ENCODE data around the gene BIRC7. TPM values are rescaled to one million over a fixed set of nuclear protein-coding genes. Genes with fewer than 3 reads are reported as not detected.

Gene BIRC7
- total RNA-seq, 1 donor from 2014 or later, result 6.9 TPM

DNA sequence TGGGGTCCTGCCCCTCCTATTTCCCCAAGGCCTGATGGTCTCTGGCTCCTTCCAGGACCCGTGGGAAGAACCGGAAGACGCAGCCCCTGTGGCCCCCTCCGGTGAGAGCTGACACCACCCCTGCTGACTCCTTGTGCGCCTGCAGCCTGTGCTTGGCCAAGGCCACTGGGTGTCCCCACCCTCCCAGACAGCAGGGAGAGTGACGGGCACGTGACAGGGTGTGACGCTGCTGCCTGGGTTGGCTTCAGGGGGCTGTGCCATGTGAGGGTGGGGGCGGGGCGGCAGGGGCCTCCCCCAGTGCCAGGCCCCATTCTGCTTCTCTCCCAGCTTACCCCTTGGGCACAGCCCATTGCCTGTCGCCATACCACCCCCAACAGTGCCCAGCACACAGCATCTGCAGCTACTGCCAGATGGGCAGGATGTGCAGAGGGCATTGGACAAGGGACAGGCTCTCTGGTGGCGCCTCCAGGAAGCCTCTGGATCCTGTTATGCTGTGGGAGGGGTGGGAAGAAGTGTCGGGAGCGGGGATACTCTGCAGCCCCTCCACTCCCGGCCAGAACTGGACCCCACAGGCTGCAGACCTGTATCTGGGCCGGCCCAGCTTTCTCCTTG is 2.9 kb downstream of the BIRC7 start:
- Mint-ChIP-seq H3K9me3 (no peaks in the 10 kb centered on the region), H3K27me3 (ENCODE audit: low read depth) (peaks cover 2% of the 10 kb centered on the region), H3K36me3 (ENCODE audit: low read depth) (no peaks in the 10 kb centered on the region), H3K4me1 (peaks cover 24% of the 10 kb centered on the region), H3K4me3 (no peak overlapping the region), H3K27ac (ENCODE audit: unreplicated experiment) (no peak overlapping the region)
- TF ChIP-seq, protein P1, sequence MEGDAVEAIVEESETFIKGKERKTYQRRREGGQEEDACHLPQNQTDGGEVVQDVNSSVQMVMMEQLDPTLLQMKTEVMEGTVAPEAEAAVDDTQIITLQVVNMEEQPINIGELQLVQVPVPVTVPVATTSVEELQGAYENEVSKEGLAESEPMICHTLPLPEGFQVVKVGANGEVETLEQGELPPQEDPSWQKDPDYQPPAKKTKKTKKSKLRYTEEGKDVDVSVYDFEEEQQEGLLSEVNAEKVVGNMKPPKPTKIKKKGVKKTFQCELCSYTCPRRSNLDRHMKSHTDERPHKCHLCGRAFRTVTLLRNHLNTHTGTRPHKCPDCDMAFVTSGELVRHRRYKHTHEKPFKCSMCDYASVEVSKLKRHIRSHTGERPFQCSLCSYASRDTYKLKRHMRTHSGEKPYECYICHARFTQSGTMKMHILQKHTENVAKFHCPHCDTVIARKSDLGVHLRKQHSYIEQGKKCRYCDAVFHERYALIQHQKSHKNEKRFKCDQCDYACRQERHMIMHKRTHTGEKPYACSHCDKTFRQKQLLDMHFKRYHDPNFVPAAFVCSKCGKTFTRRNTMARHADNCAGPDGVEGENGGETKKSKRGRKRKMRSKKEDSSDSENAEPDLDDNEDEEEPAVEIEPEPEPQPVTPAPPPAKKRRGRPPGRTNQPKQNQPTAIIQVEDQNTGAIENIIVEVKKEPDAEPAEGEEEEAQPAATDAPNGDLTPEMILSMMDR (conservative IDR thresholded peaks at IDR 0.05), result no peak
- no peak for DNase-seq (ENCODE audit: low read depth, low spot score)

DNA sequence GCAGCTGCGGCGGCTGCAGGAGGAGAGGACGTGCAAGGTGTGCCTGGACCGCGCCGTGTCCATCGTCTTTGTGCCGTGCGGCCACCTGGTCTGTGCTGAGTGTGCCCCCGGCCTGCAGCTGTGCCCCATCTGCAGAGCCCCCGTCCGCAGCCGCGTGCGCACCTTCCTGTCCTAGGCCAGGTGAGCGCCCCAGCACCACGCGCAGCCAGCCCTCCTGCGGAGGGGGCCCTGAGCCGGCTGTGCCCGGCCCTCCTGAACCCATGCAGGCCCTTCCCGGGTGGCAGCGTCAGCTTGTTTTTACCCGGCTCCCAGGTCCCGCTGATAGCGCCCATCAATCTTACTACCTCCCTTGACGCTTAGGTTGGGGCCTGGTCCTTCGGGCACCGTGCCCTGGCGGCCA is 3.7 kb downstream of the BIRC7 start:
- Mint-ChIP-seq H3K27ac (ENCODE audit: unreplicated experiment) (peak overlapping the region; percentile 75), H3K4me1 (peaks cover 24% of the 10 kb centered on the region), H3K27me3 (ENCODE audit: low read depth) (peaks cover 2% of the 10 kb centered on the region), H3K36me3 (ENCODE audit: low read depth) (no peaks in the 10 kb centered on the region), H3K4me3 (no peak overlapping the region), H3K9me3 (no peaks in the 10 kb centered on the region)
- TF ChIP-seq, protein P1 (conservative IDR thresholded peaks at IDR 0.05), result no peak
- no peak for DNase-seq (ENCODE audit: low read depth, low spot score)

DNA sequence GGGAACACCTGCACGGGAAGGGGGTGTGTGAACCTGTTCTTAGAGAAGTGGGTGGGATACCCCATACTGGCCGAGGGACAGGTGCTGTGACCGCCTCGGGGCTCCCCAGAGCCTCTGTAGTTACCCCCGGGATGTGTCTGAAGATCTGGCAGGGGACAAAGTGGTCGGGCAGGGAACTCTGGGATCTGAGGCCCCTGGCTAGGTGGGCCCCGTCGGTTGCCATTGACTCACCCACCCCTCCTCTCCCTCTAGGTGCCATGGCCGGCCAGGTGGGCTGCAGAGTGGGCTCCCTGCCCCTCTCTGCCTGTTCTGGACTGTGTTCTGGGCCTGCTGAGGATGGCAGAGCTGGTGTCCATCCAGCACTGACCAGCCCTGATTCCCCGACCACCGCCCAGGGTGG is 4.3 kb downstream of the BIRC7 start:
- TF ChIP-seq, protein P1 (conservative IDR thresholded peaks at IDR 0.05), result no peak
- no peak overlapping the region for H3K4me3 Mint-ChIP-seq
- H3K27ac Mint-ChIP-seq (ENCODE audit: unreplicated experiment), result peak overlapping the region; percentile 75
- DNase-seq (ENCODE audit: low read depth, low spot score), result no peak
- no peaks in the 10 kb centered on the region for H3K36me3 Mint-ChIP-seq (ENCODE audit: low read depth)
- H3K9me3 Mint-ChIP-seq, result no peaks in the 10 kb centered on the region
- peaks cover 24% of the 10 kb centered on the region for H3K4me1 Mint-ChIP-seq
- H3K27me3 Mint-ChIP-seq (ENCODE audit: low read depth), result peaks cover 2% of the 10 kb centered on the region

DNA sequence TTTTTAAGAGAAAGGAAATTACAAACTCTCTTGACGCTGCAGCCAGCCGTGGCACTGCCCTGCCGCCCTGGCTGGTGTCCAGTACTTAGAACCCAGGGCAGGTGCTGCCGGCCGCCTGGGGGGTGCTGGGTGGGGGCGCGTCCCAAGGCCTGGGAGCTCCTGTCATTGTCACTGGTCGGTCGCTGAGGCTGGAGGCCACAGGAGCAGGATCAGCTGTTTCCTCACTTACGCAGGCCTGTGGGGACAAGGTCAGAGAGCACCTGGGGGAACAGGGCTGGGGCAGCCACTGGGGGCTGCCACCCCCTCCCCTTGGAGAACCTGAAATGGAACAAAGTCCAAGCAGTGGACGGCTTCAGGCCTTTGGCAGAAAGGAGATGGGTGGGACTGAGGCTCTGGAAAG is 5.6 kb downstream of the BIRC7 start:
- Mint-ChIP-seq H3K27me3 (ENCODE audit: low read depth) (peaks cover 2% of the 10 kb centered on the region), H3K36me3 (ENCODE audit: low read depth) (no peaks in the 10 kb centered on the region), H3K4me1 (peaks cover 15% of the 10 kb centered on the region), H3K27ac (ENCODE audit: unreplicated experiment) (no peak overlapping the region), H3K4me3 (no peak overlapping the region), H3K9me3 (no peaks in the 10 kb centered on the region)
- TF ChIP-seq, protein P1 (conservative IDR thresholded peaks at IDR 0.05), result no peak
- DNase-seq (ENCODE audit: low read depth, low spot score), result no peak

DNA sequence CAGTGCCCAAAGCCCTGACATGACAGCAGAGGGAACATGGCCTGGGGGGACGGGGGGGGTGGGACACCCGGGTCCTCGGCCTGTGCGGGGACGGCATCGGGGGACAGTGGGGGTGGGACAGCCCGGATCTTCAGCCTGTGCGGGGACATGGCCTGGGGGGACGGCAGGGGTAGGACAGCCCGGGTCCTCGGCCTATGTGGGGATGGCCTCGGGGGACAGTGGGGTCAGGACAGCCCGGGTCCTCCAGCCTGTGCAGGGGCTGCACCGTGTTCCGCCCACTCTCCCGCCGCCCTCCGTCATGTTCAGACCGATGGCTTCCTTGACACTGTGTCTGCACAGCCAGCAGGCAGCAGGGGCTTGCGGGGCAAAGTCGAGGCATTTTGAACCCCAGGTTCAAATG is 7.0 kb downstream of the BIRC7 start:
- TF ChIP-seq, protein P1 (conservative IDR thresholded peaks at IDR 0.05), result no peak
- no peak overlapping the region for H3K27ac Mint-ChIP-seq (ENCODE audit: unreplicated experiment)
- no peaks in the 10 kb centered on the region for H3K27me3 Mint-ChIP-seq (ENCODE audit: low read depth)
- H3K36me3 Mint-ChIP-seq (ENCODE audit: low read depth), result no peaks in the 10 kb centered on the region
- no peaks in the 10 kb centered on the region for H3K9me3 Mint-ChIP-seq
- H3K4me3 Mint-ChIP-seq, result no peak overlapping the region
- peaks cover 4% of the 10 kb centered on the region for H3K4me1 Mint-ChIP-seq
- DNase-seq (ENCODE audit: low read depth, low spot score), result no peak
